Effector CD8-positive, alpha-beta T cell (primary cell): ENCODE data around the gene HS6ST1.

Experiments
- DNase-seq: peaks from one replicate; lab custom pipeline; 2025; lab: John Stamatoyannopoulos, UW

HS6ST1 gene

DNA sequence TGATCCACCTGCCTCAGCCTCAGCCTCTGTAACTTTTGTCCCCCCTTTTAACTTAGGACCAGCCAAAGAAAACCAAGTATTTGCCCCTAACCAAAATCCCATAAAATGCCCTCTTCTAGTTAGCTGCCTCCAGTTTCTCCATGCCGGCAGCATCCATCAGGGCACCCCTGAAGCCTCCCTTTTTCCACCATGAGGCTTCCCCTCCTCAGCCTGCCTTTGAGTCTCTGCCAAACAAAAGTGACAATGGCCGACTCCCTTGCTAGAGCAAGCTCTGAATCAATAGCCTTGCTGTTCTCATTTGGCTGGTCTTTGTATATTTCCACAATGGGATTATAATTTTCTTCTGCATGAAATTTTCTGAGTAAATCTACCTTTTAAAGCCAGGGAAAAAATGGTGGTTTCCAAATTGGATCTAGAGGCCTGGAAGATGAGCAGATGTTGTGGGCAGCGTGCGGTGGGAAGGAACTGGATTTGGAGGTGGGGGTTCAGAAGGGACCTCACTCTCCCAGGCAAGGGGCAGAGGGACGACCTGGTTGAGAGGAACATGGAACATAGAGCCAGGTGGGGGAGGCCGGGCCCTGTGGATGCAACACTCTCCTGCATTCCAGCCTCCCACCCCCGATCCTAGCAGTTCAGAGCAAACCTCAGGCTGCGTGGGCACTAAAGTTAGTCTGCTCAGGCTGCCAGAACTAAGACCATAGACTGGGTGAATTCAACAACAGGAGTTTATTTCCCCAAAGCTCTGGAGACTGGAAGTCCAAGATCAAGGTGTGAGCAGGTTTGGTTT lies 80.6 kb downstream of the HS6ST1 start:
- DNase-seq, result no peak

DNA sequence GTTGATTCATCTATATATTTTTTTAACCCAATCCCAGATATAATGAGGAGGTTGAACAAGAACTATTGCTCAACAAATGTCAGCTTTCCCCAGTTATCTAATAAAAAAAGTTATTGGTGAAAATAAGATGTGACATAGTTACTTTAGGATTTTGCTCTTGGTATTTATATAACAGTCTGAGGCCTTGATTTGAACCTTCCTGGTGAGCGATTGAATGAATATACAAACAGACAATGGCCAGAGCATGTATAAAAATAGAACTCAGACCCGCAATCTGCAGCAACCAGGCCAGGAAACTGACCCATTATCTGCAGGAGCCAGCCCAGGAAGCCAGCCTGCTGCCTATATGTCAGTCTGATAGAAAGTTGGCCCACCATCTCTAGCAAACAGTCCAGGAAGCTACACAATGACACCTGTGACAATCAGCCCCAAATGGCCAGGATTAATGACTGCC lies 81.6 kb downstream of the HS6ST1 start:
- DNase-seq, result no peak

DNA sequence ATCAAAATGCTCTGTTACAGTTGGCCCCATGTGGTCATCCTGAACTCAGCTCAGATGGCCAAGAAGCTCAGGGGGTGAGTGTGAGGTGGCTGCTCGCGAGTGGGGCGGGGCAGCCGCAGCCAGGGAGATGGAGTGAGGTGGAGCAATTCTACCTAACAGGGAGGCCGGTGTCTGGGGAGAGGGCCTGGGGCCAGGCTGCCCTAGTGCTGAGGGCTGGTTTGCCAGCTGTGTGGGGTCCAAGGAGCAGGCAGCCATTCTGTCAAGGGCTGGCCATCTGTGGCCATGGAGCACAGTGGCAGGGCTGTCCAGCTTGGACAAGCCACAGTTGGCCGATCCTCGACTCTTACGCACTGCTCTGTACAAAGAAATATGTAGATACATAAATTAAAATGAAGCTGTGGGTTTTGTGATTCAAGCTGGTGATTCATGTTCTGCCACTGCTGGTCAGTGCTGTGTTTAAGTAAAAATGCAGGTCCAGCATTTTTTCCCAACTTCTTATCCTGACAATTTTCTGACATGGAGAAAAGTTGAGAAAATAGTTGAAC lies 82.1 kb downstream of the HS6ST1 start:
- DNase-seq, result no peak

DNA sequence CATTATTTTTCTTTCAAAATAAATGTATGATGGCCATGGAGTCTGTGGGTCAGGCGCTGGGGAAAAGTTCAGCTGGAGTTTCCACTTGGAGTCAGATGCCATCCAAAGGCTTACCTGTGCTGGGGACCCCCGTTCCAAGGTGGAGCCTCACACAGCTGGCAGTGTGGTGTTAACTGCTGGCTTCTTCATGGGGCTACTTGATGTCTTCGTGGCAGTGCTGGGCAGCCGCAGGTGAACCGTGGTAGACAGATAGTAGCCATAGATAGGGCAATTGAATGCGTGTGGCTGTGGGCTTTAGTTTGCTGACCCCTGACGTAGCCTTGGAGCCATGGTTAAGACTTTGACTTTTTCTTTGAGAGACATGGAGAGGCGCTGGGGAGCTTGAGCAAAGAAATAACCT lies 83.1 kb downstream of the HS6ST1 start:
- no peak for DNase-seq

DNA sequence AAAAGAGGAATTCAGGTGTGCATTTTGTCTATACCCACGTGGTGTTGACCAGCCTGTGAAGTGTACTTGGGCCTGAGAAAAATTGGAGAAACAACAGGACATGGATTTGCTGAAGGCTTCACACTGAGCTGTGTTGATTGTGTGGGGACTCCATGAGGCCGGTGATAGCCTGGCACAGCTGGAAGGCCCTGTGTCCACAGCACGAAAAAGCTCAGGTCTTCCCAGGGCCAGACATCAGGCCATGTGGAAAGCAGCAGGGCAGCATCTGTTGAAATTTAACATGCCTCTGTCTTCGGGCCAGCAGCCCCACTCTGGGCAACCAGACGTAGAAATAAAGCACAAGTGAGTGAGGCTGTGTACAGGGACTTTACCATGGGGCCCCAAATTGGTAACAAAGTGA lies 84.1 kb downstream of the HS6ST1 start:
- DNase-seq, result no peak

DNA sequence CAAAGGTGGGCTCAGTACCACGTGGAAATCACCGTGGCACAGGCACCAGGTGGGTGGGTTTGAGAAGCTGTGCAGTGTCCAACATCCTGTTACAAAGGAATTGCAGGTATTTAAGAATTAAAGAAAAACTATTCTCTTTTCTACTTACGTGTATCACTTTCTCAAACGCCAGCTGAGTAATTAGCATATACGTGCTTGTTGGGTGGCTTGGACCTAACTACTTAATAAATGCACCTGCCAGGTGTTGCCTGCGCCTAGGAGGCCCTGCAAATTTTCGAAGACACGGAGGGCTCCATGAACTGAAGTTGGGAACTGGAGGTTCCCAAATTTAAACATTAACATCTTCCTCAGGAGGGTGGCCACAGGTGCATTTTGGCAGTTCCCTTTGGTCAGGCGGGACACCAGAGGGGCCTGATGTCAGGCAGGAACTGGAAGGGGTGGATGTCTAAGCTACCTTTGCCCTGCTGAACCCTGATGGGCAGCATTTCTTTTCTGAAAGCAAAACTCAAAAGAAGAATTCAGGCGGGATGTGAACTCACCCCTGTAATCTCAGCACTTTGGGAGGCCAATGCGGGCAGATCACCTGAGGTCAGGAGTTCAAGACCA lies 84.8 kb downstream of the HS6ST1 start:
- no peak for DNase-seq

DNA sequence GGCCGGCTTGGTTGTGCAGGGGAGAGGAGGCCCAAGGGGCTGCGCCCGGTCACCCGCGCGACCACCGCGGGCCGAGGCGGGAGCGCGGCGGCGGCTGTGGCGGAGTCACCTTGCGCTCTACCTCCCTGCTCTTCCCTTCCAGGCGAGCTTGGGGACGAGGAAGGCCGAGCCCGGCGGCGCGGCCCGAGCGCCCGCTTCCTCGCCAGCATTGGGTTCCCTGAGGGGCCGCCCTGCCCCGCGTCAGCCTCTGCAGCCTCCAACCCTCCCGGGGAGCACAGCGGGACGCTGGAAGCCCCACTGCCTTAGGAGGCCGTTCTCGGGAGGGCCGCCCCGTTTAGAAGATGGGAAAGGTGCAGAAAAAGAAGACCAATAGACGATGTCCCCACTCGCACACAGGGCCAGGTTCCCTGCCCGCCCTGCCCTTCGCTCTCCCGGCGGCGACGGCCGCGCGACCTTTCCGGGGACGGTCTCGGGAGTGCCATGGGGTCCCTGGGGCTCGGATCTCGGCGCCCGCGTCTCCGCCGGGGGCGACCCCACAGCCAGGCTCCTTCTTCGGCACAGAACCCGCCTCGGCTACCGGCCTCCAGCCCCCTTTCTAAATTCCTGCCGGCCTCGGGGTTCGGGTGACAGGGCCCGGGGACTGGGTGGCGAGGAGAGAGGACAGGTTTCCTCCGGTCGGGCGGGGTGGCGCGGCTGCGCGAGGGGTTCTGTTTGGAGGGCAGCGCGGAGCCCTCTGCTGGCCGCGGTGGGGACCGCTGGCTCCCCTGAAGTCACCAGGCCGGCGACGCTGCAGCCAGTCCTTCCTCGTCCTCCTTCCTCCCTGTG lies 85.5 kb downstream of the HS6ST1 start:
- peak; percentile 62 for DNase-seq

DNA sequence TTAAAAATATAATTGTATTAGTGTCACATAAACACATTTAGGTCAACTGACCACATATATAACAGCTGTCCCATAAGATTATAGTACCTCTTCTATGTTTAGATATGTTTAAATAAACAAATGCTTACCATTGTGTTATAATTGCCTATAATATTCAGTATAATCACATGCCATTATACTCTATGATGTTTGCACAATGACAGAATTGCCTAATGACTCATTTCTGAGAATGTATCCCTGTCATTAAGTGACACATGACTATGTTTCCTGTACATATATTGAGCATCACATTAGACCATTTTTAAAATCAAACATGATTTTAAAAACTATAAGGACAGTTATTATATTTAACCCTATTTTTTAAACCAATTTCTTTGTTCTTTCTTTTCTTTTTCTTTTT lies 89.8 kb downstream of the HS6ST1 start:
- no peak for DNase-seq

DNA sequence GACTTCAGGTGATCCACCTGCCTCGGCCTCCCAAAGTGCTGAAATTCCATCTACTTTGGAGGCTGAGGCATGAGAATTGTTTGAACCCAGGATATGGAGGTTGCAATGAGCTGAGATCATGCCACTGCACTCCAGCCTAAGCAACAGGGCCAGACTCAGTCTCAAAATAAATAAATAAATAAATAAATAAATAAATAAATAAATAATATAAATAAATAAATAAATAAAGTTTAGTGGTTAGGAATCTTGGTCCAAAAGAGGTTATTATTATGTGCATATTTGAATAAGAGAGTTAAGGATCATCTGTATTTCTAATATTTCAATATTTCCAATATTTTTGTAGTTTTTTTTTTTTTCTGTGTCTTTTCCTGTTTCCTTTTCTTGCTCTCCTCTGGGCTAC lies 90.8 kb downstream of the HS6ST1 start:
- no peak for DNase-seq

DNA sequence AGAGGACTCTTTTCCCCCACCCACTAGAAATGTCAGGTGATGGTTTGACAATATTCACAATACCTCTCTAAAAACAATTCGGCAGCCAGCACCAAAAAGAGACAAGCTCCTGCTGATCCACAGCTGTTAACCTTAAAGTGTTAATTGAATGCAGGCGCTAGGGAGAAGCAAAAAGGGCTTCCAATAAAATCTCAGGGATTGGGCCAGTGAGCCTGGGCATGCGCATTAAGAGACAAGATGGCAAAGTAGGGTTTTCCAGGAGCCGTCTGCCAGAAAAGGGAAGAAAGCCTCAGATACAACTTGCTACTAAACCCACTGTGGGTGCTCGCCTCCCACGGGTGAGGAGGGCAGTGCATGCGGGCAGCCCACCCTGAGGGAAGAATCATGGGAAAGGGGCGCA lies 98.8 kb downstream of the HS6ST1 start:
- no peak for DNase-seq

DNA sequence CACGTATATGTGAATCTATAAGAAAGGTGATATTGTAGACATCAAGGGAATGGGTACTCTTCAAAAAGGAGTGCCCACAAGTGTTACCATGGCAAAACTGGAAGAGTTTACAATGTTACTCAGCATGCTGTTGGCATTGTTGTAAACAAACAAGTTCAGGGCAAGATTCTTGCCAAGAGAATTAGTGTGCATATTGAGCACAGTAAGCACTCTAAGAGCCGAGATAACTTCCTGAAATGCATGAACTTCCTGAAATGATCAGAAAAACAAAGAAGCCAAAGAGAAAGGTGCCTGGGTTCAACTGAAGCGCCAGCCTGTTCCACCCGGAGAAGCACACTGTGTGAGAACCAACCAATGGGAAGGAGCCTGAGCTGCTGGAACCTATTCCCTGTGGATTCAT lies 101.0 kb downstream of the HS6ST1 start:
- no peak for DNase-seq

DNA sequence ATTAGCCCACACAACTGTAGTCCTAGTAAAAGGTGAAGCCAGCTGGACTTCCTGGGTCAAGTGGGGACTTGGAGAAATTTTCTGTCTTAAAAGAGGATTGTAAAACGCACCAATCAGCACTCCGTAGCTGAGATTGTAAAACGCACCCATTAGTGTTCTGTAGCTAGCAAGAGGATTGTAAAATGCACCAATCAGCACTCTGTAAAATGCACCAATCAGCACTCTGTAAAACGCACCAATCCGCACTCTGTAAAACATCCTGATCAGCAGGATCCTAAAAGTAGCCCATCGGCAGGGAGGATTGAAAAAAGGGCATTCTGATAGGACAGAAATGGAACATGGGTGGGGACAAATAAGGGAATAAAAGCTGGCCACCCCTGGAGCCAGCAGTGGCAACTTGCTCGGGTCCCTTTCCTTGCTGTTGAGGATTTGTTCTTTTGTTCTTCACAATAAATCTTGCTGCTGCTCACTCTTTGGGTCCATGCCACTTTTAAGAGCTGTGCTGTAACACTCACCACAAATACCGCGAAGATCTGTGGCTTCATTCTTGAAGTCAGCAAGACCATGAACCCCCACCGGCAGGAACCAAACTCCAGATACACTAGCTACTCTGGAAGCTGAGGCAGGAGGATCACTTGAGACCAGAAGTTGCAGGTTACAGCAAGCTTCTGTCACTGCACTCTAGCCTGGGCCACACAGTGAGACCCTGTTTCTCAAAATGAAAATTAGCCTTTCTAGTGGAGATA lies 102.6 kb downstream of the HS6ST1 start:
- DNase-seq, result no peak
